ENCODE measurements around the gene MED31.

DNA sequence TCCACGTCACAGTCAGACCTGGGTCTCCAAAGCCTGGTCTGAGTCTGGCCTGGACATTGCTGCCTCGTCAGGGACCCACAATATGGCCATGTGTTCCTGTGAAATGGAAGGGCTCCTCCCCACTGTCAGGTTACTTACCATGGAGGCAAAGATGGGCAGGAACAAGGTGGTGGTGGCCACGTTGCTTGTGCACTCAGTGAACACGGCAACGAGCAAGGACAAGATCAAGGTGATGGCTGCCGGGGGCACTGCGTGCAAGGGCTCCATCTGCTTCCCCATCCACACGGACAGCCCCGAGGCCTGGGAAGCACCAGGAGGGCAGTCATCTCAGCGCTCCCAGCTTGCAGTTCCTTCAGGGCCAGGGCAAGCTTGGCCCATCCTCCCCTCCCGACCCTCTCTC is 39.2 kb upstream of the MED31 start:
- TF ChIP-seq, protein P1, sequence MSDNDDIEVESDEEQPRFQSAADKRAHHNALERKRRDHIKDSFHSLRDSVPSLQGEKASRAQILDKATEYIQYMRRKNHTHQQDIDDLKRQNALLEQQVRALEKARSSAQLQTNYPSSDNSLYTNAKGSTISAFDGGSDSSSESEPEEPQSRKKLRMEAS (IDR thresholded peaks at IDR 0.05; ENCODE audit: insufficient read depth, insufficient read length): no peak
- no peak for TF ChIP-seq CTCF (IDR thresholded peaks at IDR 0.05; ENCODE audit: extremely low read depth in 1 of 2, insufficient read depth in 1 of 2, low read depth in 1 of 2, low read length in 2 of 2)

Data from endothelial cell of umbilical vein (primary cell).